Stimulated activated CD4-positive, alpha-beta T cell treated with anti-CD3 and anti-CD28 coated beads, TNF-alpha, amount 100 ng/mL, for 1 hour (primary cell): Measurements from ENCODE around the gene SLC17A3.

Source experiments
- DNase-seq, 3 donors: peaks; one replicate each; pipeline ENCODE4 v3.0.0-alpha.2; 2020; ENCODE audit warnings: low read depth in 3 of 3, low spot score in 1 of 3

The SLC17A3 gene, protein sequence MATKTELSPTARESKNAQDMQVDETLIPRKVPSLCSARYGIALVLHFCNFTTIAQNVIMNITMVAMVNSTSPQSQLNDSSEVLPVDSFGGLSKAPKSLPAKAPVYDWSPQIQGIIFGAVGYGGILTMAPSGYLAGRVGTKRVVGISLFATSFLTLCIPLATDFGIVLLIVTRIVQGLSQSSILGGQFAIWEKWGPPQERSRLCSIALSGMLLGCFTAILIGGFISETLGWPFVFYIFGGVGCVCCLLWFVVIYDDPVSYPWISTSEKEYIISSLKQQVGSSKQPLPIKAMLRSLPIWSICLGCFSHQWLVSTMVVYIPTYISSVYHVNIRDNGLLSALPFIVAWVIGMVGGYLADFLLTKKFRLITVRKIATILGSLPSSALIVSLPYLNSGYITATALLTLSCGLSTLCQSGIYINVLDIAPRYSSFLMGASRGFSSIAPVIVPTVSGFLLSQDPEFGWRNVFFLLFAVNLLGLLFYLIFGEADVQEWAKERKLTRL

GRCh38 chr6:25874118-25874517, at the start of gene SLC17A3:
Gene SLC17A3, minus strand, starts transcription at chr6:25874243. Its CDS starts 5,856 bp downstream, at chr6:25868387.
- no peak for DNase-seq

GRCh38 chr6:25922301-25922700, 48.3 kb upstream of the SLC17A3 start:
- DNase-seq, result no peak

DNA sequence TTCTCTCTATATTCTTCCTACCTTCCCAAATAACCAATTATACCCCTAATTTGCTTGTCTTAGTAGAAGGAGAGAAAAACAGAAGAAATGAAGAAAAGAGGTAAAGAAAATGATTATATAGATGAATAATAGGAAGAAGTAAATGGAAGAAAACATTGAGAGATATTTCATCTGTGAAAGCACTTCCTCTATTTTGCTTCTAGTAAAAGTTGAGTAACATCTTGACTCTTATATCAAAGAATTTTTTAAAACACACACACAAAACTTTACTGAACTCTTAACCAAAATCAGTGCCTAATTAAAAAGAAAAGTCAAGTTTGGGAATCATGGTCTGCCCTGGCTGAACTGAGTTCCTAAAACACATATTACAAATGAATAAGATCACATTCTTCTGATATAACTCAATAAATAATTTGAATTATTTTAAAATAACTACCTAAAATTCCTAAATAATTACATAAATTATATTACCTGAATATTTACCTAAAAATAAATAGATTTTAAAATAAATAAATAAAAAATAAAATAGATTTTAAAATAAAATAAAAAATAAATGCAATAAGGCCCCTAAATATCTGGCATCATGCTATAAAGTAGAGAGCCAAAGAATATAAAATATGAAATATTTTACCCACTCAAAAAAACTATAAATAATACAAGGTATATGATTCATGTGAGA, 47.6 kb upstream of the SLC17A3 start:
- DNase-seq, result no peak

DNA sequence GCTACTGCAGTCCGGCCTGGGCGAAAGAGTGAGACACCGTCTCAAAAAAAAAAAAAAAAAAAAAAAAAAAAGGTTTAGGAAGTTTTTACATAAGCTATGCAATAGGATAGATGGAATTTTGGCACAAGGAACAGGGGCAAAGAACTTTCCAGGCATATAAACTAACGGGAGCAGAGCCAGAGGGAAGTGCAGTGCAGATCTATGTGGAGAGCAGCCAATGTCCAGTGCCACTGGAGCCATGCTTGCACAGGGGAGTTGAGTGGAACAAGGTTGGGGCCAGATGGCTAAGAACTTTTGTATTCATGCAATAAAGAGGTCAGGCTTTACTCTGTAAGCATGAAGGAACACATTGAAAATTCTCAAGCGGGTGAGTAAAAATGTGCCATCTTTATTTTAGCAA, 45.6 kb upstream of the SLC17A3 start:
- no peak for DNase-seq

DNA sequence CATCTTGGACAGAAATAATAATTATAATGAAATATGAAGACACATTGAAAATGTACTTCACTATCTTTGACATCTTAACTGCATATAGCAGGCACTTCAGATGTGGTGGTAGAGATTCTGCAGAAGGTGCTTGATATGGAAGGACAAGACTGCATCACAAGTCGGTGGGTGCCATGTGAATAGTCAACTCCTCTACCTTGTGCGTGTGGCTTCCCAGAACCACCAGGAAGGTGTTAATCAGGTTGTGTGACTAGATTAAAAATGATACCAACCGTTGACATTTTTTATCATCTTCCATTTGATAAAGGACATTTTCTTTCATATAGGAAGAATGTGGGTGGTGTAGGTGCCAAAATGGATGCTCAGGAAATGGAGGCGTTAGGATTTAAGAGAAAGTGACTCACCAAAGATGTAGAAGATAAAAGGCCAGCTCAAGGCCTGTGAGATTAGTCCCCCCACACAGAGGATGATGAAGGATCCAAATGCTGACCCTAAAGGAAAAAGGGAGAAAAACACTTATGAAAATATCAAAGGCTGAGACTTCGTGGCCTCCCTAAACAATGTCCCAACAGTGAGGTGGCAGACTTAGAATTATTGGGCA, 44.1 kb upstream of the SLC17A3 start:
- DNase-seq, result no peak

DNA sequence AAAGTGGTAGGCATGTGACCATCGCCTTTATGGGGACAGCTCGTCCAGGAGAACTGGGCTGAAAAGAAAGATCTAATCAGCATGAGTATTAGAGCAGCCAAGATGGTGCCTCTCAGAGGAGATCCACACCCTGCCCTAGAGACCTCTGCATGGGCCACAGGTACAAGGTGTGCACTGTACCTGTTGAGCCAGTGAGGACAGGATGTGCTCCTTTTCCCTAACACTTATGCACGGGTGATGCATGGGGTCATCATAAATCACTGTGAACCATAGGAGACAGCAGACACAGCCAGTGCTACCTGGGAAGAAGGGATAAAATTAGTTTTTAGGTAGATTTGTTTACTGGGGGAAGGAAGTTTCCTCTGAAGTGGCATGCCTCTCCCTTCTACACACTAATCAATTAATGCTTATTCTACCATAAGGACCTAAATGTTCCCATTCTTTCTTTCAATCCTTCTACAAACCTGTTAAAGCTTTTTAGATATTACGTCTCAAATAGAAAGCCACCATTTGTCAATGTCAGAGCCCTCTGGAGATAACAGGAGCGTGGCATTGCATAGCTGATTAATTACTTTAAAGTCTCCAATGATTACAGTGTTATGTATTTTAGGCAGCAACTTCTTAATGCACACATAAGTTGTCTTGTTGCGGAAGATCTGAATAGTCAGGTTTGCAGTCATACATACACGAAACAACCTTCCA, 42.9 kb upstream of the SLC17A3 start:
- no peak for DNase-seq

DNA sequence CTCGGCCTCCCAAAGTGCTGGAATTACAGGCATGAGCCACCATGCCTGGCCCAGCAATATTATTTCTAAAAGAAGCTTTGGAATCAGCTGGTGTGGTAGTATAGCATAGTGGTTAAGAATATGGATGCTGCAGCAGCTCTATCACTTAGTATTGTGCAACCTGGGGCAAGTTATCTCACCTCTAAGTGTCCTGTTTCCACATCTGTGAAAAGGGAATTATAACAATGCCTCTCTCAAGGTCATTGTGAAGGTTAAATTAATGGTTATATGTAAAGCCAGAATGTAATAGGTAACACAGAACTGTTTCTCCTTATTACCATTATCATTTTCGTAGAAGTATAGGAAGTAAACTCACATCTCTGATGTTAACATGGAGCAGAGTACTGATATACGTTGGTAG, 42.3 kb upstream of the SLC17A3 start:
- DNase-seq, result no peak

DNA sequence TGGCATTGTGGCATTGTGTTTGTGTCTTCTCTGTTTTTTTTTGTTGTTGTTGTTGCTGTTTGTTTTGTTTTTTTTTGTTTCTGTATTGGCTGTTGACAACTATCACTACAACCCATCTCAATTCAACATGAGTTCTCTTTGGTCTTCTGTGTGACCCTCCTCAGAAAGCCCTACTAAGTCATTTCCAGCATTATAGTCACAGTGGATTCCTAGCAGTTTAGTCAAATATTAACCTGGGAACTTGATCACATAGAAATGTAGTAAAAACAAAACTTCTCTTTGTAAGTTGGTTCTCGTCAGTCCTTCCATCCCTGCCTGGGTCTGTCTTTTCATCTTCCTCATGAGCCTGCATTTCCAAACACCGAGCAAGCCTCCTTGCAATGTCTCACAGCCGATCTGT, 39.7 kb upstream of the SLC17A3 start:
- no peak for DNase-seq

GRCh38 chr6:25911351-25911750, 37.3 kb upstream of the SLC17A3 start:
- no peak for DNase-seq

DNA sequence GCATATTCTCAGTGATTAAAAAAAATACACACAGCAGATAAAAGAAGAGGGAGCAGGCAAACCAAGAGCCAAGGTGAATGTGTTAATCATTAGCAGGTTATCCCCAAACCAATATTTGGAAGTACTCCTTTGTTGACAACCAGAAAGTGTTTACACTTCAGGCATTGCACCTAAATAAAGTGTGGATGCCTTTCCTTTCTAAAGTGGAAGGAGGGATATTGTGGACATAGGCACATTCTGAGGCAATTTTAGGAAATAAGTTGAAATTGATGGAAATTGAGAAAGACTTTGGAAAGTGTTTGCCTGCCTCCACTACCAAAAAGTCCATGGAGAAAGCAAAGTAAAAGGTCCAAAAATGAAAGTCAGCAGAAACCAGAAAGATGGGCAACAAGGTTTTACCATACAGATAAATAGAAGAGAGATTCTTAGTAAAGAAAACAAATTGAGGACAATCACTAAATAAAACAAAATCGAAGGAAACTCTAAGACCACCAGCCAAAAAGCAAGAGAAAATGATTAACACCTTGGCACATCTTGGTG, 33.5 kb upstream of the SLC17A3 start:
- no peak for DNase-seq

DNA sequence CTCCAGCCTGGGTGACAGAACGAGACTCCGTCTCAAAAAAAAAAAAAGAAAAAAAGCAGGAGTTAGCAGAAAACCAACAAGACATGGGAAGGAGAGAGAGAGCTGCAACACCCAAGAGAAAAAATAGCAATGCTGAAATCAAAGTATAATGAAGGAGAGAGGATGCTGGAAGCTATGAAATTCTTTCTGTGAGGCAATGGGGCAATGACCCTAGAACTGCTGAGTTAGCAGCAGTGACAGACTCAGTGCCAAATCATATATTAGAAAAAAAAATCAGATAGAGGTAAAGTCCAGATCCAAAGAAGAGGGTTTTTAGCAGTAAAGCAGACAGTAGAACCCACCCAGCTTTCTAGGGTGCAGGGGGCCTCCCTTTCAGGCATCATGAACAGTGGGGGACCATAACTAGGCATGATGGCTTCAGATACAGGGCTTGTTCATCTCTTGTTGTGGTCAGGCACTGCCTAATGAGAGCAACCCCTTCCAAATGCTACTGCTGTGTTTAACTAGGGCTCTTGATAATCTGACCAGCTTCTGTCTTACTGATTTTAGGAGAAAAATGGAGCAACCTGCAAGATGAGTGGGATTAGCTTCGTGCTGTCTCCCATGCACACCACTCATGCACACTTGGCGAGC, 29.5 kb upstream of the SLC17A3 start:
- no peak for DNase-seq

GRCh38 chr6:25902071-25902470, 28.0 kb upstream of the SLC17A3 start:
- DNase-seq, result no peak

GRCh38 chr6:25900843-25901242, 26.8 kb upstream of the SLC17A3 start:
- no peak for DNase-seq

DNA sequence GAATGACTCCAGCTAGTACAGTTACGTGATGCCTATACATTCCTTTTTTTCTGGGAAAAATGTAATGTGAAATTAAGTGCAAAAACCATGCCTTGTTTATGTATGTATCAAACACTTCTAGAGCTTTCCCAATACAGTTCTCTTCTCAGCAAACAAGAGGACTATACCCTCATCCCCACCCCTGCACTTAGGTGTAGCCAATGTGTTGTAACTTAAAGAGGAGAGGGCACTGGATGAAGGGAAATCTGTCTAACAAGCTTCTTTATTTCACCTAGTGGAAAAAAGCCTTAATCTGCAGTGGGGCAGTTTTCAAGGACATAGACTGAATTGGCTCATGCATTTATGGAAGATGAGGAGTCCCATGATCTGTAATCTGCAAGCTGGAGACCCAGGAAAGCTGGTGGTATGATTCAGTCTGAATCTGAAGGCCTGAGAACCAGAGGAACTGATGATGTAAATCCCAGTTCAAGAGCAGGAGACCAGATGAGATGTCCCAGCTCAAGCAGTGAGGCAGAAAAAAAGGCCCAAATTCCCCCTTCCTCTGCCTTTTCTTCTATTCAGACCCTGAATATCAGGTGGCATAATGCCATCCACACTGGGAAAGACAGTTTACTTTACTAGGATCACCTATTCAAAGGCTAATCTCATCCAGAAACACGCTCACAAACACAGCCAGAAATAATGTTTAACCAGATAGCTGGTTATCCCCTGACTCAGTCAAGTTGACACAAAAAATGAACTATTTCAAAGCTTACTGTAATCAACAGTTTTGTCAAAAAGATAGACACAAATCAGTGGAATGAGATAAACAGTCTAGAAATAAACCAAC, 25.8 kb upstream of the SLC17A3 start:
- DNase-seq, result no peak

DNA sequence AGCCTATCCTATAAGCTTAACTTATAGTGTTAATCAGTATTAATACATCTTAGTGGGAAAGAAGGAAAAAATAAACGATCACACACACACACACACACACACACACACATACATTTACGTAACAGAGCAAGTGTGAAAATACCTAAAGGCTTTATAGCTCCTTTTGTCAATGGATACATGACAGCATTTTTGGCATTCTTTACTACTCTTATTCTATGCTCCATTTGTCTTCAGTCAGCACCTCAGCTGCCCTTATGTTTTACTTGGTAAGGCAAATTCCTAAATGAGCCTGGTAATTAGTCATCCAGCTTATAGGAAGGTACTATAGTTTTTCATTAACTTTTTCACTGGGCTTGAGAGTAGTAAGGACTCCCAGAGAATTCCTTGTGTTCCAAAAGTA, 25.1 kb upstream of the SLC17A3 start:
- DNase-seq, result no peak

DNA sequence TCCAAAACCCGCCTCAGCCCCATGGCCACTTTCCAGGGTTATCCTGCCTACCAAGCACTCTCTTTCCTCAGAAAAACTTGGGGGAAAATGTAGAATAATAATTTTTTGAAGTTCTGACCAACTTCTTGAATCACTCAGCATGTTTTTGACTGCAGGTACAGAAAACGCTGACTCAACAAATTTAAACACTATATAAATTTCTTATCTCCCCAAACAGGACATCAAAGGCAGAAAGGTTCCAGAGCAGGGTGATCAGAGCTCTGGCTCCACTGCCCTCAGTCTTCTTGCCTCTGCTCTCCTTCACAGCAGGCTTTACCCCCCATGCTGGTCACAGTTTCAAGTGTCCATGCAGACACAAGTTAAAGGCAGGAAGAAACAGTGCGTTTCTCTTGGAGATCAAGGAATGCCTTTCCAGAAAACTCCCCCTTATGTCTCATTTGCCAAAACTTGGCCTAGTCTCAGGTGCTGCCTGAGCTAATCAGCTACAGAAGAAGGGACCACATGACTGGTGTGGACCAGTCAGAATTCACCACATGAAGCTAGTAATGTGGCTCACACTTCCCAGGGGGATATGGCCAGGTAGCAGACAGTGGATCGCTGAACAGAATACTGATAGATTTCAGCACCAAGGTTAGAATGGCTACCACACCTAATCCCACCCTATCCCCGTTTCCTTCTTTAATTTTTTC, 24.4 kb upstream of the SLC17A3 start:
- no peak for DNase-seq

DNA sequence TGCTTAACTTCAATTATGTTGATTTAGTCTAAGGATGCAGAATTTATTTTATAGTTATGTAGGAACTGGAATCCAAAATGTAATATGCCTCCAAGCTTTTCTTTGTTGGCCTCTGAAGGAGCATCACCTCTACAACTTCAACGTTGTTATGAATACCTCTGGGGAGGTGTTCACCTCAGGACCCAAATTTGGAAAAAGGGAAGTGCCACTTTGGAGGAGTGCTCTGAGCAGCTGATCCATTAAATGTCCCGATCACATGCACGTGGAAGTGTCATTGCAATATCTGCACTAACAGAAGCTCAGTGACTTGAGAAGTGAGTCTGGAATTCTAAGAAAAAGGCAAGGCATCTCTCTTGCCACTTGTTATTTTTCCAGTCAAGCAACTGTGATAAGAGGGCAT, 22.2 kb upstream of the SLC17A3 start:
- no peak for DNase-seq

DNA sequence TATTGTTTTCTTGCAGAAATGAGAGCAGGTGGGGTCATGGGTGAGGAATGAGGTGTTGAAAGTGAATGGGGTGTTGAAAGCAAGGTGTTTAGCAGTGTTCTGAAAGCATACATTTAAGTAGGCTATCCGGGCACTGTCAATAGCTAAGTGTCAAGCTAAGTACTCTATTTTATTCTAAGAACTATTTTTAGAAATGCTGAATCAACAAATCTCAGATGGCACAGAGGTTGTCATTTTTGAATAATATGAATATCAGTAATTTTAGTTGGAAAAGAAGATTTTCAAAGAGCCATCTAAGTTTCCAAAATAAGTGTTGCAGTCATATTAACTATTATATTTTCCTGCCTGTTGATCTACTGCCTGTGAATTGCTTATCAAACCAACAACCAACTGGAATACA, 21.7 kb upstream of the SLC17A3 start:
- DNase-seq, result no peak

DNA sequence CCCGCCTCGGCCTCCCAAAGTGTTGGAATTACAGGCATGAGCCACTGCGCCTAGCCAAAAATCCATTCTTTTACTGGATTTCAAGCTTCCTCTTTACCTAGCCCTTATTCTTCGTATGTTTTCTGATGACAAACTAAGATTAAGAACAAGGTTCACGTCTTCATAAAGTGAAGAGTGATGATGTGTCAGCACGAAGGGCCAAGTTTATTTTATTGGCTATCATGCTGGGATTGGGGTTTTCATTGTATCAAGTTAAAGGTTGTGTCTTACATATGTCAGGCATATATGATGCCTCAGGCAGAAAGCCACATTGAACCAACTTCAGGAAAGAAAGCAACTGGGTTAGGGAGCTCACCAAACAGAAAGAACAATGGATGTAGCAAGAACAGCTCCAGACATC, 19.7 kb upstream of the SLC17A3 start:
- no peak for DNase-seq
